LNCaP clone FGC (cell line): Measurements from ENCODE around the gene BTG3.

Experiments used
- DNase-seq: peaks from one replicate; pipeline ENCODE4 v3.0.0-alpha.2; 2011; ENCODE audit warnings: low read depth
- H3K4me3 ChIP-seq: 2 replicates; pipeline ENCODE4 v1.5.1; 2011; ENCODE audit warnings: mild to moderate bottlenecking, low read depth, low read length, control low read depth
- CTCF ChIP-seq: IDR thresholded peaks from 2 replicates; pipeline ENCODE4 v1.5.1; 2012; ENCODE audit warnings: mild to moderate bottlenecking; ENCODE audit not compliant: control insufficient read depth, insufficient read depth; ENCODE audit errors: extremely low read depth

Gene BTG3

DNA sequence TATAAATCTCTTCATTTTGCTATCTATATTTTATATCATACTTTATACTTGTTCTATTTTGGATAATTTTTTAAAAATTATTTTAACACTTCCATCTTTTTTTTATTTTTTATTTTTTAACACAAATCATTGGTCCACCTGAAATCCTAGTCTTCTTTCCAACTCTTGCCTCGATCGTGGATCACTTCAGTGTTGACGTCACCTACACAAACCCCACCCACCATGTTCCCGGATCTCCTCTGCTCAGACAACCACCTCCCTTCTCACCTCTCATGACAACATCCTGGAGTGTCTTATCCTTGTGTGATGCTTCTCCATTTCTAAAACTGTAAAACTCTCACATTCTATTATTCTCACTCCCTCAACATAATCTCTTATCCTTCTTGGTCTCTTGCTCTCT, 34.1 kb upstream of the BTG3 start:
- DNase-seq = no peak
- TF ChIP-seq CTCF = no peak
- H3K4me3 ChIP-seq = no peak overlapping the region

GRCh38 chr21:17644186-17644585, 31.5 kb upstream of the BTG3 start:
- no peak for TF ChIP-seq CTCF
- DNase-seq = no peak
- no peak overlapping the region for H3K4me3 ChIP-seq

DNA sequence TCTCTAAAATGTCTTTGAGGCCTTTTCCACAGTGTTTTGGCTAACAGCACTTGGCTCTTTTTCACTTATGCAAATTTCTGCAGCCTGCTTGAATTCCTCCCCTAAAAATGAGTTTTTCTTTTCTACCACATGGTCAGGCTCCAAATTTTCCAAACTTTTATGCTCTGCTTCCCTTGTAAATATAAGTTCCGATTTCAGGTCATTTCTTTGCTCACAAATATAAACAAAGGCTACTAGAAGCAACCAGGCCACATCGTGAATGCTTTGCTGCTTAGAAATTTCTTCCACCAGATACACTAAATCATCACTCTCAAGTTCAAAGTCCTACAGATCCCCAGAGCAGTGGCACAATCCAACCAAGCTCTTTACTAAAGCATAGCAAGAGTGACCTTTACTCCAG, 28.1 kb upstream of the BTG3 start:
- no peak for DNase-seq
- H3K4me3 ChIP-seq = no peak overlapping the region
- TF ChIP-seq CTCF = no peak

DNA sequence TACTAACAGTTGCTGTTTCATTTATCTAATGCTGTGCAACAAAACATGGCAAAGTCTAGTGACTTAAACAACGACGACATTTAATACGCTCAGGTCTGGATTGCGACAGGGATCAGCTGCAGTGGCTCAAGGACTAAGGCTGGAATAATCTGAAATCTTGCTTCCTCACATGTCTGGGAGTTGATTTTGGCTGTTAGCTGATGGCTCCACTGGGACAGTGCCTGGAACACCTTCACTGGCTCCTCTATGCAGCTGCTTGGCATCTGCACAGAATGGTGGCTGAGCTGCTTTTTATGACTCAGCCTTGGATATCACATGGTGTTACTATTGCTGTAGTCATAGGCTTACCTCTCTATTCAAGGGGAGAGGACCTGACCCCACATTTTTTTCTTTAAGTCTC, 24.0 kb upstream of the BTG3 start:
- TF ChIP-seq CTCF = no peak
- DNase-seq = no peak
- no peak overlapping the region for H3K4me3 ChIP-seq

GRCh38 chr21:17631195-17631594, 18.5 kb upstream of the BTG3 start:
- H3K4me3 ChIP-seq = no peak overlapping the region
- TF ChIP-seq CTCF = no peak
- no peak for DNase-seq

- no peak overlapping the region for H3K4me3 ChIP-seq
- no peak for TF ChIP-seq CTCF
- no peak for DNase-seq
Observed at GRCh38 chr21:17622018-17622417, 9.3 kb upstream of the BTG3 start.

GRCh38 chr21:17616831-17617230, 4.1 kb upstream of the BTG3 start:
- no peak overlapping the region for H3K4me3 ChIP-seq
- no peak for DNase-seq
- TF ChIP-seq CTCF = no peak
